SU-DHL-6 (cell line): ENCODE measurements around the gene LIMCH1.

Source experiments
- EZH2phosphoT487 ChIP-seq: fragments of 200-600 bp; sonication (generic), shearing (Covaris generic); conservative IDR thresholded peaks from 2 replicates; pipeline ENCODE4 v1.6.1; 2018; ENCODE audit warnings: mild to moderate bottlenecking, antibody characterized with exemption, low read length, moderate library complexity, mixed read lengths
- TF ChIP-seq, protein P1 (sequence below): fragments of 200-600 bp; sonication (generic); IDR thresholded peaks from one replicate; pipeline ENCODE4 v1.5.1; 2017; ENCODE audit warnings: antibody characterized with exemption, mild to moderate bottlenecking, low read length, moderate library complexity; ENCODE audit not compliant: insufficient read depth, poor library complexity, severe bottlenecking

DNA sequence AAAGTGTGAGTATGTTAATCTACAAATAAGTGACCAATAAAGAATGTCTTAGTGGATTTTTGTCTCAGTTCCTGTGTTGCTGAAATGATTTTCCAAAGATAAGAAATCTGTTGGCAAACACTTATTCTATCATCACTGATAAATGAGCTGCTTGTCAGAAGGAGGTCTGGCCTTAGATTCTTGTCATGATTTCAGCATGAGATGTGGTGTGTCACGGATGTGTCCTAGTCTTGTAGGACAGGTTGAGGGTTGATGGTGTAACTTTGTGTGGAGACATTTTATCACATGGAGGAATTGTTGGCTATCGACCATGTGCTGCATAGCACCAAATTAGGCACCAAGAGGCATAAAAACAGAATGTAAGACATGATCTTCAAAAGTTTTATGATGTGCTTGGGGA lies 31.8 kb upstream of the LIMCH1 start:
- TF ChIP-seq, protein P1, sequence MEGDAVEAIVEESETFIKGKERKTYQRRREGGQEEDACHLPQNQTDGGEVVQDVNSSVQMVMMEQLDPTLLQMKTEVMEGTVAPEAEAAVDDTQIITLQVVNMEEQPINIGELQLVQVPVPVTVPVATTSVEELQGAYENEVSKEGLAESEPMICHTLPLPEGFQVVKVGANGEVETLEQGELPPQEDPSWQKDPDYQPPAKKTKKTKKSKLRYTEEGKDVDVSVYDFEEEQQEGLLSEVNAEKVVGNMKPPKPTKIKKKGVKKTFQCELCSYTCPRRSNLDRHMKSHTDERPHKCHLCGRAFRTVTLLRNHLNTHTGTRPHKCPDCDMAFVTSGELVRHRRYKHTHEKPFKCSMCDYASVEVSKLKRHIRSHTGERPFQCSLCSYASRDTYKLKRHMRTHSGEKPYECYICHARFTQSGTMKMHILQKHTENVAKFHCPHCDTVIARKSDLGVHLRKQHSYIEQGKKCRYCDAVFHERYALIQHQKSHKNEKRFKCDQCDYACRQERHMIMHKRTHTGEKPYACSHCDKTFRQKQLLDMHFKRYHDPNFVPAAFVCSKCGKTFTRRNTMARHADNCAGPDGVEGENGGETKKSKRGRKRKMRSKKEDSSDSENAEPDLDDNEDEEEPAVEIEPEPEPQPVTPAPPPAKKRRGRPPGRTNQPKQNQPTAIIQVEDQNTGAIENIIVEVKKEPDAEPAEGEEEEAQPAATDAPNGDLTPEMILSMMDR: no peak
- TF ChIP-seq EZH2phosphoT487: no peak
